Heart left ventricle (tissue), 16 donors: Measurements from ENCODE around the gene DACT1. TPM values are rescaled to one million over a fixed set of nuclear protein-coding genes. Genes with fewer than 3 reads are reported as not detected.
A peak's percentile ranks its signal among the peaks of the same experiment; 100 is the strongest.

ENCODE experiments used
- ATAC-seq, 4 donors: fragments of 200-7000 bp; cut with Tn5 transposase; one replicate each; pipeline ENCODE4 v1.9.1; 2020 to 2022; ENCODE audit warnings: moderate library complexity in 4 of 4, mild to moderate bottlenecking in 3 of 4, moderate number of reproducible peaks in 1 of 4
- DNase-seq, 5 donors: peaks; one replicate each; pipeline ENCODE4 v3.0.0-alpha.2; 2020
- H3K27ac ChIP-seq, 12 donors: fragments of 200-600 bp; sonication (generic) in 4 of 12; one replicate each; pipeline versions ENCODE4 v1.5.0 to v1.8.0; 2016 to 2022; ENCODE audit warnings: mild to moderate bottlenecking in 2 of 12
- H3K27me3 ChIP-seq, 9 donors: fragments of 200-600 bp; sonication (generic) in 2 of 9; one replicate each; pipeline versions ENCODE4 v1.5.1 to v1.8.0; 2016 to 2022; ENCODE audit warnings: mild to moderate bottlenecking in 3 of 9
- H3K36me3 ChIP-seq, 9 donors: fragments of 200-600 bp; sonication (generic) in 2 of 9; one replicate each; pipeline versions ENCODE4 v1.5.0 to v1.8.0; 2018 to 2022; ENCODE audit warnings: mild to moderate bottlenecking in 2 of 9
- H3K4me1 ChIP-seq, 12 donors: fragments of 200-600 bp; sonication (generic) in 4 of 12; one replicate each; pipeline versions ENCODE4 v1.5.0 to v1.8.0; 2016 to 2022; ENCODE audit warnings: mild to moderate bottlenecking in 3 of 12
- H3K4me3 ChIP-seq, 12 donors: fragments of 200-600 bp; sonication (generic) in 4 of 12; one replicate each; pipeline versions ENCODE4 v1.5.0 to v1.8.0; 2017 to 2022; ENCODE audit warnings: mild to moderate bottlenecking in 9 of 12, moderate library complexity in 4 of 12
- H3K9me3 ChIP-seq, 12 donors: fragments of 200-600 bp; sonication (generic) in 4 of 12; one replicate each; pipeline versions ENCODE4 v1.5.0 to v1.8.0; 2016 to 2022; ENCODE audit warnings: mild to moderate bottlenecking in 1 of 12
- CTCF ChIP-seq, 12 donors: fragments of 200-600 bp; sonication (generic) in 4 of 12; IDR thresholded peaks; one replicate each; pipeline versions ENCODE4 v1.5.0 to v1.8.0; 2018 to 2022; ENCODE audit warnings: antibody characterized with exemption in 12 of 12, mild to moderate bottlenecking in 5 of 12
- POLR2A ChIP-seq, 2 donors: fragments of 450-650 bp; IDR thresholded peaks; one replicate each; pipeline ENCODE4 v1.6.1; 2017; ENCODE audit warnings: antibody characterized with exemption in 2 of 2, mild to moderate bottlenecking in 2 of 2, moderate library complexity in 2 of 2
- WGBS, 4 donors: extraction: QIAGEN DNeasy Blood & Tissue Kit in 2 of 4; methylation state at CpG; one replicate each; pipeline versions ENCODE4 v1.1.5 to v1.1.7; 2013 to 2018; 5-methylcytosine and 5-hydroxymethylcytosine counted together
- intact Hi-C, 10 donors: fragments of 100-400 bp; cut with DNase I; formaldehyde crosslinking; loops; one replicate each; pipeline versions ENCODE4 v1.11.1 to v1.14.2; 2022
- polyA plus RNA-seq, 2 donors: library from polyadenylated mRNA; stranded (reverse); fragments of 200-250 nt; gene quantifications; one replicate each; pipeline ENCODE4 v1.2.3, GENCODE V29; 2013
- total RNA-seq, 9 donors: library from RNA; depleted of rRNA in 2 of 9; stranded (reverse); fragments of >200 nt in 2 of 9; fragmentation: NEBNext Ultra II Directional in 3 of 9; extraction: Animal tissue kit (Norgen Biotek cat#: 25700) in 3 of 9; gene quantifications; one replicate each; pipeline versions ENCODE4 v1.1.0 to v1.2.4, GENCODE V29; 2016 to 2023
- donor health status: ischemic (EF 13 %, LVEDD 7.1; RV severe dilation, severe dysfunction).
- donor health status: healthy with polysubstance abuse.
- donor health status: DM: no; HTN: yes; CAD: no.
- donor health status: DM: no; HTN: no; CAD: no.
- donor health status: ischemic (EF 25% LVEDD 6.9; RV normal size, moderate dysfunction).
- donor health status: ischemic (EF 25% LVEDD 5.7; RV mildly dilated, moderate dysfunction).
- donor health status: healthy.
- donor health status: DM: yes; HTN: yes; CAD: no.
- donor health status: ischemic (EF 35%, LVEDD 5.7; RV mildly dilated, moderate dysfunction).
- donor health status: nonischemic (EF 11% LVEDD 7.7; RV severe dilation, severe dysfunction).
- donor health status: DM: yes; HTN: yes; CAD: no.
- donor health status: PGD.
- donor health status: ischemic (EF 29% LVEDD 5.4; RV normal size, mild dysfunction).
- donor health status: nonischemic (EF 23%, LVEDD 6.1; RV moderate dilation, normal function).

DACT1 gene
- total and polyA plus RNA-seq, 11 donors, result 0.57 to 7.2 (median 3.0) TPM

GRCh38 chr14:58639842-58640484 is 2.2 kb downstream of the DACT1 start:
- peaks cover 0 to 24% (median 0%) of the 10 kb centered on the region in 9 donors for H3K27me3 ChIP-seq
- peak; percentile 57 to 76 (median 62) for ATAC-seq
- peak in 4 of 5 donors; percentile 34 to 49 (median 47) for DNase-seq
- peak; percentile 31 to 73 (median 58) for TF ChIP-seq CTCF (IDR thresholded peaks at IDR 0.05)
- TF ChIP-seq POLR2A (IDR thresholded peaks at IDR 0.05), result no peak
- WGBS, 4 donors, result 14 to 18% (median 17%) methylated on average over 5 of the region's 5 CpGs
- no peak overlapping the region for H3K27ac ChIP-seq
- H3K4me3 ChIP-seq, result peak overlapping the region in 9 of 12 donors; percentile 46 to 90 (median 77)
- intact Hi-C loops, result loop anchor here (2.0 to 10.0 kb wide), 10 partner anchors 135 to 415 kb away; no protein-coding TSS in a partner anchor
- H3K9me3 ChIP-seq, result no peaks in the 10 kb centered on the region
- H3K36me3 ChIP-seq, result peaks cover 0 to 42% (median 12%) of the 10 kb centered on the region in 9 donors
- peaks cover 0 to 35% (median 25%) of the 10 kb centered on the region in 12 donors for H3K4me1 ChIP-seq

- H3K27ac ChIP-seq, result no peak overlapping the region
- DNase-seq (no peak), ATAC-seq (no peak)
- peaks cover 0 to 52% (median 18%) of the 10 kb centered on the region in 9 donors for H3K36me3 ChIP-seq
- TF ChIP-seq POLR2A (IDR thresholded peaks at IDR 0.05) (no peak), CTCF (IDR thresholded peaks at IDR 0.05) (no peak)
- H3K4me1 ChIP-seq, result peaks cover 0 to 32% (median 23%) of the 10 kb centered on the region in 12 donors
- H3K4me3 ChIP-seq, result no peak overlapping the region
- H3K9me3 ChIP-seq, result no peaks in the 10 kb centered on the region
- intact Hi-C loops, result loop anchor here in 7 of 10 donors (2.0 to 10.0 kb wide), 5 partner anchors 174 to 414 kb away; no protein-coding TSS in a partner anchor
- H3K27me3 ChIP-seq, result peaks cover 0 to 24% (median 0%) of the 10 kb centered on the region in 9 donors
- whole genome bisulfite sequencing, 4 donors, result 94 to 97% (median 95%) methylated on average over 2 of the region's 2 CpGs
Measured at GRCh38 chr14:58640959-58641358, 3.2 kb downstream of the DACT1 start.

DNA sequence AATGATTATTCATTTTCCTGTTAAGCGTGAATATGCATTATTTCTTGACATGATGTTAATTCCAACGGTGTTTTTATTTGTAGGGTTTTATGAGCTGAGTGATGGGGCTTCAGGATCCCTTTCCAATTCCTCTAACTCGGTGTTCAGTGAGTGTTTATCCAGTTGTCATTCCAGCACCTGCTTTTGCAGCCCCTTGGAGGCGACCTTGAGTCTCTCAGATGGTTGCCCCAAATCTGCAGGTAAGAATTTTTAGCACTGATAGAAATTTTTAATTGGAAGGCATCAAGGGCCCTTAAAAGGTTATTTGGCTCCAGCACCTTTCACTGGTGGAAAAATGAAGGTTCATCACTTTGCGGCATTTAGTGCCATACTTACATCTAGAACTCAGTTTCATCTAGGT is 3.7 kb downstream of the DACT1 start:
- DNase-seq, result no peak
- 92 to 95% (median 93%) methylated on average over 5 of the region's 5 CpGs for WGBS, 4 donors
- no peak for ATAC-seq
- Histone ChIP-seq H3K36me3 (peaks cover 0 to 58% (median 18%) of the 10 kb centered on the region in 9 donors), H3K4me1 (peaks cover 0 to 29% (median 22%) of the 10 kb centered on the region in 12 donors), H3K9me3 (no peaks in the 10 kb centered on the region), H3K4me3 (no peak overlapping the region), H3K27me3 (peaks cover 0 to 24% (median 0%) of the 10 kb centered on the region in 9 donors), H3K27ac (no peak overlapping the region)
- TF ChIP-seq CTCF (IDR thresholded peaks at IDR 0.05) (no peak), POLR2A (IDR thresholded peaks at IDR 0.05) (no peak)
- intact Hi-C loops, result loop anchor here in 7 of 10 donors (2.0 to 10.0 kb wide), 5 partner anchors 173 to 413 kb away; no protein-coding TSS in a partner anchor

- ATAC-seq (no peak), DNase-seq (no peak)
- TF ChIP-seq POLR2A (IDR thresholded peaks at IDR 0.05), result no peak
- TF ChIP-seq CTCF (IDR thresholded peaks at IDR 0.05), result no peak
- no peak overlapping the region for H3K27ac ChIP-seq
- H3K4me1 ChIP-seq, result peaks cover 0 to 27% (median 19%) of the 10 kb centered on the region in 12 donors
- no peak overlapping the region for H3K4me3 ChIP-seq
- intact Hi-C loops, result loop anchor here in 6 of 10 donors (5.0 to 10.0 kb wide), 3 partner anchors 171 to 381 kb away; no protein-coding TSS in a partner anchor
- peaks cover 0 to 18% (median 0%) of the 10 kb centered on the region in 9 donors for H3K27me3 ChIP-seq
- 28 to 58% (median 34%) methylated on average over 1 of the region's 1 CpG for WGBS, 4 donors
- no peaks in the 10 kb centered on the region for H3K9me3 ChIP-seq
- peaks cover 0 to 65% (median 18%) of the 10 kb centered on the region in 9 donors for H3K36me3 ChIP-seq
Measured at GRCh38 chr14:58643366-58643765, 5.6 kb downstream of the DACT1 start.
